Mononuclear cell (primary cell): Measurements from ENCODE around the gene NKAIN2. TPM values are rescaled to one million over a fixed set of nuclear protein-coding genes. Genes with fewer than 3 reads are reported as not detected.
"Not testable (repeated sequence)": the region's sequence is repeated elsewhere in the genome, so short reads cannot be mapped to it uniquely, and the experiment has no call there.

Experiments used
- H3K27me3 ChIP-seq: 2 replicates; pipeline ENCODE4 v1.6.0; 2011; ENCODE audit warnings: low read length, control low read depth; ENCODE audit not compliant: insufficient read depth
- H3K4me1 ChIP-seq: 2 replicates; pipeline ENCODE4 v1.5.1; 2011; ENCODE audit warnings: mild to moderate bottlenecking, low read length, control low read depth; ENCODE audit not compliant: insufficient read depth
- H3K4me3 ChIP-seq: 2 replicates; pipeline ENCODE4 v1.5.1; 2011; ENCODE audit warnings: mild to moderate bottlenecking, low read length, moderate library complexity
- H3K9me3 ChIP-seq: 2 replicates; pipeline ENCODE4 v1.5.1; 2011; ENCODE audit warnings: low read depth, mild to moderate bottlenecking, control low read depth, low read length
- total RNA-seq: library from RNA; depleted of rRNA; stranded (reverse); fragments of >200 nt; gene quantifications from one replicate; pipeline ENCODE4 v1.2.3, GENCODE V29; 2012

NKAIN2 gene
- total RNA-seq, 1 donor = not detected

DNA sequence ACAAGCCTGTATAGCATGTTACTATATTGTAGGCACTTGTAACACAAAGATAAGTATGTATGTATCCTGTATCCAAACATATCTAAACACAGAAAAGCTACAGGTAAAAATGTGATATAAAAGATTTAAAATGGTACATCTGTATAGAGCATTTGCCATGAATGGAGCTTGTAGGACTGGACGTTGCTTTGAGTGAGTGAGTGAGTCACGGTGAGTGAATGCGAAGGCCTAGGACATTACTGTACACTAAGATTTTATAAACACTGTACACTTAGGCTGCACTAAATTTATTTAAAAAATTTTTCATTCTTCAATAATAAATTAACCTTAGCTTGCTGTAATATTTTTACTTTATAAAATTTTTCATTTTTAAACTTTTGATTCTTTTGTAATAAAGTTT is 136.9 kb downstream of the NKAIN2 start:
- Histone ChIP-seq H3K4me1 (no peaks in the 10 kb centered on the region), H3K4me3 (no peak overlapping the region), H3K9me3 (no peaks in the 10 kb centered on the region), H3K27me3 (no peaks in the 10 kb centered on the region)

DNA sequence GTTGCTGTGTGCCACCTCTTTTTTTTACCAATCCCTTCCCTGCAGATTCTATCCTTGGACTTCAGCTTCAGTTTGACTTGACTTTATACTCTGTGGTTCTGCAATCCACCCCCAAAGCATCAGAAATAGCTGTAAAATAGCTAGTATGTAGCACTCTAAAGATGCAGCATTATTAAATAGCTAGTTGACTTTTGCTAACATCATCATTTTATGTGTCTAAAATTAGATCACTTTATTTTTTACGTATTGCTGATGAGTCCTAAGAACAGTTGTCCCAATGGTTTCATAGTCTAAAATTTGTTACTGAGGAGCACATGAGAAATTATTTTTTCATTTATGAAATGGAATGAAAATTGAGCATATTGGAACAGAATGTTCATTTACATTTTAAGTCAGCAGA is 138.2 kb downstream of the NKAIN2 start:
- Histone ChIP-seq H3K27me3 (no peaks in the 10 kb centered on the region), H3K9me3 (no peaks in the 10 kb centered on the region), H3K4me1 (no peaks in the 10 kb centered on the region), H3K4me3 (no peak overlapping the region)

DNA sequence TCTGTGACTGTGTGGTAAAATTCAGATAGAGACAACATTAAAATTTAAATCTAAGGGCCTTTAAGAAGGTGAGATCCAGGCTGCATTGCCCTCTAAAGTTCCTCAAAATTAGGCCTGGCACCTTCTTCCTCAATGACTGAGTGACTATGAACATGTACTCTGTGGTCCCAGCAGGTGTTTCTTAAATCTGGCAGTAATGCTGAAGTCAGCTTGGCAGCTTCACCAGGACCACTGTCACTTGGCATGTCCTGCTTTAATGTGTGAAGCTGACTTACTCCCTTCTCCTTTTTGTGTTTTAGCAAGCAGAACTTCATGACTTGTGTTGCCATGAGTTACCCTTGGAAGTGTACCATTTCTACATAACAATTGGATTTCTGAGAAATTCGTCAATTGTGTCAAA is 141.7 kb downstream of the NKAIN2 start:
- no peak overlapping the region for H3K4me3 ChIP-seq
- no peaks in the 10 kb centered on the region for H3K4me1 ChIP-seq
- H3K9me3 ChIP-seq = no peaks in the 10 kb centered on the region
- no peaks in the 10 kb centered on the region for H3K27me3 ChIP-seq

DNA sequence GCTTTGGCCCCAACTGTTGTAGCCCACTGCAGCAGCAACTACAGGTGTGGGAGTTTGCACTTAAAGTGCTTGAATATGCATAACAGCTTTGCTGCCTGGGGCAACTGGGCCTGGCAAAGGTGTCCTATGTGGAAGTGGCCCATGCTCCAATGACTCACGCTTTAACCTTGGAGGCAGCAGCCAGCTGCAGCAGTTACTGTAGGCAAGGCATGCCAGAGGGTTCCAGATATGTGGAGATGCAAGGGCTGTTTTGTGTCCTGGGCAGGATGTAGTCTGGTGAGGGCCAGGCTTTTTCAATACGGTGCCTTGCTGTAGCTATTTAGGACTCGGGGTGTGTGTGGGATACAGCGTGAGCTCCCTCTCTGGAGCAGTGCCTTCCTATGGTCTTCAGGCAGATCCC is 150.3 kb downstream of the NKAIN2 start:
- H3K9me3 ChIP-seq = no peaks in the 10 kb centered on the region
- H3K27me3 ChIP-seq = no peaks in the 10 kb centered on the region
- no peak overlapping the region for H3K4me3 ChIP-seq
- no peaks in the 10 kb centered on the region for H3K4me1 ChIP-seq

DNA sequence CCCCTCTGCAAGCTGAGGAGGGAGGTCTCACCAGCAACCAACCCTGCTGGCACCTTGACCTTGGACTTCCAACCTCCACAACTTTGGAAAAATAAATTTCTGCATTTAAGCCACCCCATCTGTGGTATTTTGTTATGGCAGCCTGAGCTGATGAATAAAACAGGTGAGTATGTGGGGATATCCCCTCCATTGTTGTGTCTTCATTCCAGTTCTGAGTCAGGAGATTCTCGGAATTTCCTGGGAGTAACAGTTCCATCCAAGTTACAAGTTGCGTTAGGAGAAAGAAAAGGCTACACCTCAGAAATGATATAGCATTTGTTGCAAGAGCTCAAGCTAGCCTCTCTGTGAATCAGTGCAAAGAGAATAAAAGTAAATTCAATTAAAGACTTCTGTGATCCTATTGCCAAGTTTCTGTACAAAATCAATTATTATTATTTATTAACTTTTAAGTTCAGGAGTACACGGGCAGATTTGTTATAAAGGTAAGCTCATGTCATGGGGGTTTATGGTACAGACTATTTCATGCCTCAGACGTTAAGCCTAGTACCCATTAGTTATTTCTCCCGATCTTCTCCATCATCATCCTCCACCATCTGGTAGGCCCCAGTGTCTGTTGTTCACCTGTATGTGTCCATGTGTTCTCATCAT is 153.0 kb downstream of the NKAIN2 start:
- Histone ChIP-seq H3K9me3 (no peaks in the 10 kb centered on the region), H3K27me3 (no peaks in the 10 kb centered on the region), H3K4me3 (no peak overlapping the region), H3K4me1 (no peaks in the 10 kb centered on the region)

DNA sequence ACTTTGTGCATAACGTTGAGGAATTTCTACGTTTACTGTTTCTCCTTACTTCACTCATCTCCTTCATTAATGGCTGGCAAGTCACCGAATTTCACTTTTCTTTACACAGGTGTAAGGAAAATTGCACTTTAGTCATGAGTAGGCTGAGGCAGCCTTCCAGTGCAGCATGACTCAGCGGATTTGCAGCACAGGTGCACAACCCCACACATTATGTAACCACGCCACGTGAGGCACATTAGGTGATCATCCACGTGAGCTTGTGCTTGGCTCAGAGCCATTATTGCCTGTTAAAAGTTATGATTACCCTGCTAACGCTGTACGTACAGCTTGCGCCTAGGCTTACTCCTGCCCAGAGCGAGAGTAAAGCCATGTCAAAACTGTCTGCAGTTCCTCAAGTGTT is 158.8 kb downstream of the NKAIN2 start:
- Histone ChIP-seq H3K4me3 (no peak overlapping the region), H3K9me3 (no peaks in the 10 kb centered on the region), H3K27me3 (no peaks in the 10 kb centered on the region), H3K4me1 (no peaks in the 10 kb centered on the region)

DNA sequence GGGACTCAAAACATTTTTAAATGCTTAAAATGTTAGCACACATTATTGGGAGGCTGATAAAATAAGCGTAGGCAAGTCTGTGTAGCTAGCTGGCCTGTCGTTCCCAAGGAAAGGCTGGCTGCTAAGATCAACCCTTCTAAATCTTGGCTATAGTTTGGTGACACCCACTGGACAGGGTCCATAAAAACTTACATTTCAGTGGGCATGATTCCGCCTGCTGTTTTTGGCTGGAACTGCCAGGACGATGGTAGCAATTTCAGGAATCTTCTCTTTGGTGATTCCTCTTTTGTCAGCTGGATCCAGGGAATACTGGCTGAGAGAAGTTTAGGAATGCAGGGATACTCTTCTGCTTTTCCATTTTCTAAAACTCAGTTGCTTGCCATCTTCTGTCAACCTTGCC is 162.2 kb downstream of the NKAIN2 start:
- Histone ChIP-seq H3K4me3 (no peak overlapping the region), H3K4me1 (no peaks in the 10 kb centered on the region)

DNA sequence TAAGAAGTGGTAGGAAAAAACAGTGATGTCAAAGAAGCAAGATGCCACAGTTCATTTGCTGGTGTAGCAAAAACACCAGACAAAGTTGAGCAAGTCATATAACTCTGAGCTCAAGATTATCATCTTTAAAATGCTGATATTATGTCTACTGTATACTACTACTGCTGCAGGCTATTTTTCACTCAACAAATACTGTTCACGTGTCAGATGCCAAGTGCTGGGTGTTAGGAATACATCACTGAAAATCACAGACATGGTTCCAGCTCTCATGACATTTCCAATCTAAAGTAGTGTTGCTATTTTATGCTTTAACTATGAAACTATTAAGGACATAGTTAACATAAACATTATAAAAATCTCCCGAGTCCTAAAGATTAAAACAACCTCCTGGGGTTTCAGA is 163.0 kb downstream of the NKAIN2 start:
- Histone ChIP-seq H3K9me3 (no peaks in the 10 kb centered on the region), H3K4me1 (no peaks in the 10 kb centered on the region), H3K4me3 (no peak overlapping the region), H3K27me3 (no peaks in the 10 kb centered on the region)

More for the DNA sequence above, 162.2 kb downstream of the NKAIN2 start:
- no peaks in the 10 kb centered on the region for H3K9me3 ChIP-seq
- no peaks in the 10 kb centered on the region for H3K27me3 ChIP-seq

DNA sequence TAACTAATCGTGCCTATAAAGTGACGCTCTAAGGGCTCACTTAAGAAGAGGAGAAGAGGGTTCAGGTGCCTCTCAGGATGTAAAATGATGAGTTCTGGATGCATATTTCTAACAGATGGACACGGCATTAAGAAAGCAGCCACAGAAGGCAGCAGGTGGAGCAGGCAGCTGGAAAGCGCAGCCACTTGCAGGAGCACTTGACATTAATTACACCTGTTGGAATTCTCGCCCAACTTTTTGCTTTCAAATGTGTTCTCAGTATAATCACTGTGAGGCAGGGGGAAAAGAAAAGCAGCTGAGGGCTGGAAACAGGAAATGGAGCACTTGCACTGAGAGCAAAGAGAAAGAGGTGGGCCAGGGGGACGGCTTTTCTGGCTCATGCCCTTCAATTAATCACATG is 164.2 kb downstream of the NKAIN2 start:
- no peaks in the 10 kb centered on the region for H3K9me3 ChIP-seq

DNA sequence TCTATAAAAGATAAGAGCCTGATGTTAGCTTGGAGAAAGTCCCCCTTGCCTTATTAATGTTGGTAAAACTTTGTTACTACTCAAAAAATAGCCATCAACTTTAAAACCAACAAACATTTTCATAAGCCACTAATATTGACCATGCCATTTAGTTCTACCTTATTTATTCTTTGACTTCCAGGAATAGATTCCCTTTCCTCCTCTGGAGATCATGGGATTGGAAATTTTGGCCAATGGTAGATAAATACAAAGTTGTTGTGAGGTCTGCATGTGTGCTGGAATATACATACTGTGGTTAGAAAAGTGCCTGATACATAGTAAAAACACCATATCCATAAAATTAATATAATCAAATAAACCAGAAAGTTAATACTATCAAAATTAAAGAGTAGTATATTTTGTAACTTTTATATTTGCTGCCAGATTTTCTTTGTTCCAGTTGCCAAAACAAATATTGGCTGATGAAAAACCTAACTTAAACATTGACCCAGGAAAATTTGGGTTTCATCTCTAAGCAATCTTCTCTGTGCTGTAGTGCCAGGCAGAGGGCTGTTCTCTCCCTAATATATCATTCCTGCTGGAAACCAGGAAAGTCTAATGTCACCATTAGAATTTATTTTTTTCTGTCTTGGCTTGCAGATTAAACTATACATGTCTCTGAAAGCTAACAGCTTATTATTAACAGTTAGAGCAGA is 169.1 kb downstream of the NKAIN2 start:
- H3K4me3 ChIP-seq = no peak overlapping the region
- H3K9me3 ChIP-seq = no peaks in the 10 kb centered on the region
- H3K27me3 ChIP-seq = no peaks in the 10 kb centered on the region
- H3K4me1 ChIP-seq = no peaks in the 10 kb centered on the region

More for the DNA sequence above, 164.2 kb downstream of the NKAIN2 start:
- Histone ChIP-seq H3K27me3 (no peaks in the 10 kb centered on the region), H3K4me1 (no peaks in the 10 kb centered on the region), H3K4me3 (no peak overlapping the region)

DNA sequence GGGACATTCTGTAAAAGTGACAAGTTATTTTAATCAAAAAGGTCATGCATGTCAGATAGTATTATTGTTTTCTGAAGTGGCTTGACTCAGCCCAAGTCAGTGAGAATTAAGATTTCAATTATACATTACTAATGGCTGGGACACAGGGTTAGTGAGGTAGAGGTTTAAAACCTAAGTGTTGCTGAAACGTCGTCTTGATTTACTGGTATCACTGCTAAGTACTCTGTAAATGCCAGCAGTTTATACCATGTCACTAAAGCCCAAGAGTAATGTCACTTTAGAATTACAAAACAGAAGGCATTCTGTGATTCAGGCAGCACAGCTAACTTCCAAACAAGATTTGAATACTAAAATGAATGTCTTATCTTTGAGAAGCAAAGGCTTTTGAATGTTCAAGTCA is 176.6 kb downstream of the NKAIN2 start:
- H3K4me1 ChIP-seq = no peaks in the 10 kb centered on the region
- H3K9me3 ChIP-seq = no peaks in the 10 kb centered on the region
- H3K27me3 ChIP-seq = no peaks in the 10 kb centered on the region
- no peak overlapping the region for H3K4me3 ChIP-seq

DNA sequence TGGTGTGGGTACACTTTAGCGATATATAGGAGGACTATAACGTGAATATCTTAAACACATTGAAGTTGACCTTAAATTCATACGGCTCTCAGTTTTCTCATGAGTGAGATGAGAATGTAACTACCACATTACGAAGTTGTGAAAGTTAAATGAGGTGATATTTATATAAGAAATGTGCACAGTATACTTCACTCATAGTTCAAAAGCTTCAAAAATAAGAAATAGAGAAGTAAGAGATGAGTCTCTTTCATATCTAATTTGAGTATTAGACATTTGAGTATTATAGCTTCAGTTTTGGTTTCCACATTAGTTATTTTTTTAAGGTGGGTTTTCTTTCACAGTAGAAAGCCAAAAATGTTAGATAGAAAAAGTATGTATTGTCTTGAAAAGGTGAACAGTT is 183.3 kb downstream of the NKAIN2 start:
- Histone ChIP-seq H3K27me3 (no peaks in the 10 kb centered on the region), H3K4me1 (no peaks in the 10 kb centered on the region), H3K4me3 (no peak overlapping the region), H3K9me3 (no peaks in the 10 kb centered on the region)

DNA sequence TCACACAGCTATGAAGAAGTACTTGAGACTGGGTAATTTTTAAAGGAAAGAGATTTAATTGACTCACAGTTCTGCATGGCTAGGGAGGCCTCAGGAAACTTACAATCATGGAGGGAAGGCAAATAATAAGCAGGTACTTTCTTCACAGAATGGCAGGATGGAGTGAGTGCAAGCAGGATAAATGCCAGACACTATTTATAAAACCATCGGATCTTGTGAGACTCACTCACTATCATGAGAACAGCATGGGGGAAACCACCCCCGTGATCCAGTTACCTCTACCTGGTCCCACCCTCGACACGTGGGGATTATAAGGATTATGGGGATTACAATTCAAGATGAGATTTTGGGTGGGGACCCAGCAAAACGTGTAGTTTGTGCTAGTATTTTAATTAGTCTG is 186.3 kb downstream of the NKAIN2 start:
- H3K27me3 ChIP-seq, H3K4me1 ChIP-seq: not testable (repeated sequence)

DNA sequence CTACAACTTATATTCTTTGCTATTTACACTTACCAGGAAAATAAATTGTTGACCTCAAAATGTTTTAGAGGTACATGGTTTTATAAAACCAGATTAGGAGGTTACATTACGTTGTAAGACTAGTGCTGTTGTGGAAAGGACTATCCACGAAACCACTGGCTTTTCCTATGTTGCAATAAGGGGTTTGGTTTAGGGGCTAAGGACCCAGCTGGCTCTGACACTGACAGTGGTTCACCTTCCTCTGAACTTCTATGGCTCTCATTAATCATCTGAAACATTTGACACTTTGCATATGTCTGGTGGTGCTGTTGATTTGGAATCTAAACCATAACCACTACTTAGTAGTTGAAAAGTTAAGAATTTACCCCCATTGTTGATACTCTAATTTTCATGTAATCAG is 186.7 kb downstream of the NKAIN2 start:
- Histone ChIP-seq H3K4me1 (no peaks in the 10 kb centered on the region), H3K4me3 (no peak overlapping the region), H3K27me3 (no peaks in the 10 kb centered on the region), H3K9me3 (no peaks in the 10 kb centered on the region)

More for the DNA sequence above, 186.3 kb downstream of the NKAIN2 start:
- not testable (repeated sequence) for H3K4me3 ChIP-seq, H3K9me3 ChIP-seq

DNA sequence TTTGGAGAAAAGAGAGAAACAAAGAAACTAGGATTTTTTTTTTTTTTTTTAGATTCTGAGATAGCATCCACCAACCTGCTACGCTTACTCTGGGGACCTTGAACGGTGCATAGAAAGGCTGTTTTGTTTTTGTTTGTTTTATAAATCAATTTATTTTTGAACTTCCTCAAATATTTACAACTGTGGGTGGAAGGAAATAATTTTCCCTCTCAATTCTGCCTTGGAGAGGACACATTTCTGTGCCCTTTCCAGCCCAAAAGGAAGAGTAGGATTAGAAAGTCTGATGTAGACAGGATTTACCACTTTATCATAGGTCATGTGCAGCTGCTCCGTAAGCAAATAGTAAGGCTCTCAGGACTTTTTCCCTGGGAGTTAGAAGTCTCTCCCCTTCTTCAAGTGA is 190.5 kb downstream of the NKAIN2 start:
- Histone ChIP-seq H3K4me3 (no peak overlapping the region), H3K9me3 (no peaks in the 10 kb centered on the region), H3K4me1 (no peaks in the 10 kb centered on the region), H3K27me3 (no peaks in the 10 kb centered on the region)
